ENCODE measurements around the gene MDN1.
"Not testable (repeated sequence)": the region's sequence is repeated elsewhere in the genome, so short reads cannot be mapped to it uniquely, and the experiment has no call there.

The MDN1 gene

DNA sequence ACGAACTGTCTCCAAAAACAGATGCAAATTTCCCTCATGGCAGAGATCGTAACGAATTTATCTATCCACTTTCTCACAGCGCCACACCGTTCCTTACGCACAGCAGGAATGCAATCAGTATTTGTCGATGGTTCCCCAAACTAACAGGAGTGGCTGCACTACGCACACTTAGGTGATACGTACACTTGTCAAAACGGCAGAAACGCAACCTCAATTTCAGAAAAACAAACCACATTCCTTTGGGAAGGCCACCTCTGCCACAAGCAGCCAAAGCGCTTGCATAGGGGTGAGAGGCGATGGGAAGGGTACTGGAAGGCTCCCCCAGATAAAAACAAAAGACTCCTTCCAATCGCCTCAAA lies 638 bp downstream of the MDN1 start:
- TF ChIP-seq, protein P1, sequence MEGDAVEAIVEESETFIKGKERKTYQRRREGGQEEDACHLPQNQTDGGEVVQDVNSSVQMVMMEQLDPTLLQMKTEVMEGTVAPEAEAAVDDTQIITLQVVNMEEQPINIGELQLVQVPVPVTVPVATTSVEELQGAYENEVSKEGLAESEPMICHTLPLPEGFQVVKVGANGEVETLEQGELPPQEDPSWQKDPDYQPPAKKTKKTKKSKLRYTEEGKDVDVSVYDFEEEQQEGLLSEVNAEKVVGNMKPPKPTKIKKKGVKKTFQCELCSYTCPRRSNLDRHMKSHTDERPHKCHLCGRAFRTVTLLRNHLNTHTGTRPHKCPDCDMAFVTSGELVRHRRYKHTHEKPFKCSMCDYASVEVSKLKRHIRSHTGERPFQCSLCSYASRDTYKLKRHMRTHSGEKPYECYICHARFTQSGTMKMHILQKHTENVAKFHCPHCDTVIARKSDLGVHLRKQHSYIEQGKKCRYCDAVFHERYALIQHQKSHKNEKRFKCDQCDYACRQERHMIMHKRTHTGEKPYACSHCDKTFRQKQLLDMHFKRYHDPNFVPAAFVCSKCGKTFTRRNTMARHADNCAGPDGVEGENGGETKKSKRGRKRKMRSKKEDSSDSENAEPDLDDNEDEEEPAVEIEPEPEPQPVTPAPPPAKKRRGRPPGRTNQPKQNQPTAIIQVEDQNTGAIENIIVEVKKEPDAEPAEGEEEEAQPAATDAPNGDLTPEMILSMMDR (IDR thresholded peaks at IDR 0.05; ENCODE audit: low read length, missing control alignments): no peak
- H3K4me3 ChIP-seq (replicated peaks; ENCODE audit: low read depth, low read length): peak overlapping the region; percentile 97
- DNase-seq (ENCODE audit: low read depth): peak; percentile 43

DNA sequence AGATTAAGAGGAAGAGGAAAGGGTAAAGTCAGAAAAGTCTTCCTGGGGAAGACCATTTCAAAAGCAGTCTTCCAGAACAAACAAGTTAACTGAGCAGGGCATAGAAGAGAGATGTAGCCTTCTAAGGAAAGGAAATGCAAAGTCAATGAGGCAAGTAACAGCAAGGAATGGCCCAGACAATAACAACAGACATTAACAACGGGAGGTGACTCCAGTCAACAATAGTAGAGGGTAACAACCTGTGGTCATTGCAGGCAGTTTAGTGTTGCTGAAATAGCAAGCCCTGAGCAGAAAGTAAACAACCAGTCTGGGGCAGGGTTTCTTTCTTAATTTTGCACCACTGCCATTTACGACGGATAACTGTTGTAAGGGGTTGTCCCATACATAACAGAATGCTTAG lies 2.1 kb downstream of the MDN1 start:
- DNase-seq (ENCODE audit: low read depth): no peak
- TF ChIP-seq, protein P1 (IDR thresholded peaks at IDR 0.05; ENCODE audit: low read length, missing control alignments): no peak
- no peak overlapping the region for H3K4me3 ChIP-seq (replicated peaks; ENCODE audit: low read depth, low read length)

- not testable (repeated sequence) for DNase-seq (ENCODE audit: low read depth)
These were observed 6.2 kb downstream of the MDN1 start for GRCh38 chr6:89813422-89813821.

GRCh38 chr6:89807581-89807980 lies 12.0 kb downstream of the MDN1 start:
- DNase-seq (ENCODE audit: low read depth): no peak
- TF ChIP-seq, protein P1 (IDR thresholded peaks at IDR 0.05; ENCODE audit: low read length, missing control alignments): no peak
- H3K4me3 ChIP-seq (replicated peaks; ENCODE audit: low read depth, low read length): no peak overlapping the region

More at GRCh38 chr6:89813422-89813821, 6.2 kb downstream of the MDN1 start:
- not testable (repeated sequence) for H3K4me3 ChIP-seq (replicated peaks; ENCODE audit: low read depth, low read length)

DNA sequence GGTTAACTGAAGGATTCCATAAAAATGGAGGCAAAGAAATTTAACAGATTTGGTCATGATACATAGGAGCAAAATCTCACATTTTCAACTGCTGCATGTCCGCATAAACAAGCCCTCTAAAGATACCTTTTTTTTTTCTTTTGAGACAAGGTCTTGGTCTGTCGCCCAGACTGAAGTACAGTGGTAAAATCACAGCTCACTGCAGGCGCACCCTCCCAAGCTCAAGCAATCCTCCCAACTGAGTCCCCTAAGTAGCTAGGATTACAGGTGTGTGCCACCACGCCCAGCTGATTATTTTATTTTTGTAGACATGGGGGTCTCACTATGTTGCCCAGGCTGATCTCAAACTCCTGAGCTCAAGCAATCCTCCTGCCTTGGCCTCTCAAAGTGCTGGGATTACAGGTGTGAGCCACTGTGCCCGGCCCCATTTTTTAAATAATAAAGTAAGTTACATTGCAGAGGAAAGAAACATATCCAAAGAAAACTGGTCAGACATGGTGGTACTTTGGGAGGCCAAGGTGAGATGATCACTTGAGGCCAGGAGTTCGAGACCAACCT lies 13.7 kb downstream of the MDN1 start:
- H3K4me3 ChIP-seq (replicated peaks; ENCODE audit: low read depth, low read length): no peak overlapping the region
- no peak for DNase-seq (ENCODE audit: low read depth)
- TF ChIP-seq, protein P1 (IDR thresholded peaks at IDR 0.05; ENCODE audit: low read length, missing control alignments): no peak

- DNase-seq (ENCODE audit: low read depth): no peak
- TF ChIP-seq, protein P1 (IDR thresholded peaks at IDR 0.05; ENCODE audit: low read length, missing control alignments): no peak
- no peak overlapping the region for H3K4me3 ChIP-seq (replicated peaks; ENCODE audit: low read depth, low read length)
These were observed 16.3 kb downstream of the MDN1 start for GRCh38 chr6:89803271-89803670.

- DNase-seq (ENCODE audit: low read depth): no peak
- TF ChIP-seq, protein P1 (IDR thresholded peaks at IDR 0.05; ENCODE audit: low read length, missing control alignments): no peak
These were observed 19.8 kb downstream of the MDN1 start for GRCh38 chr6:89799756-89800155.

More at GRCh38 chr6:89799756-89800155, 19.8 kb downstream of the MDN1 start:
- H3K4me3 ChIP-seq (replicated peaks; ENCODE audit: low read depth, low read length): no peak overlapping the region

All from fibroblast of pulmonary artery (primary cell).